Activated CD4-positive, alpha-beta T cell treated with anti-CD3 and anti-CD28 coated beads, Interleukin-2, amount 10 ng/mL, durations not matched to agents 24 days and 14 days (primary cell): ENCODE results near the gene LCE1B. TPM values are rescaled to one million over a fixed set of nuclear protein-coding genes. Genes with fewer than 3 reads are reported as not detected.

Experiments
- DNase-seq: peaks from one replicate; pipeline ENCODE4 v3.0.0; 2022
- H3K27ac Mint-ChIP-seq: one replicate; pipeline ENCODE4 v1.8.0; 2022; ENCODE audit warnings: mild to moderate bottlenecking, mixed read lengths
- H3K27me3 Mint-ChIP-seq: one replicate; pipeline ENCODE4 v1.8.0; 2022; ENCODE audit warnings: mixed read lengths
- H3K36me3 Mint-ChIP-seq: one replicate; pipeline ENCODE4 v1.8.0; 2022; ENCODE audit warnings: low read depth, mild to moderate bottlenecking, mixed read lengths
- H3K4me1 Mint-ChIP-seq: one replicate; pipeline ENCODE4 v1.8.0; 2021; ENCODE audit warnings: mixed read lengths
- H3K4me3 Mint-ChIP-seq: one replicate; pipeline ENCODE4 v1.8.0; 2022; ENCODE audit warnings: mild to moderate bottlenecking, moderate library complexity, mixed read lengths
- H3K9me3 Mint-ChIP-seq: one replicate; pipeline ENCODE4 v1.8.0; 2021; ENCODE audit warnings: mixed read lengths
- intact Hi-C: fragments of 100-400 bp; cut with micrococcal nuclease; formaldehyde crosslinking; loops from one replicate; pipeline ENCODE4 v1.15.1; 2023
- total RNA-seq: library from RNA; stranded (reverse); gene quantifications from 2 replicates; pipeline ENCODE4 v1.2.3, GENCODE V29; 2022

The LCE1B gene
- total RNA-seq = not detected in 2 replicates

DNA sequence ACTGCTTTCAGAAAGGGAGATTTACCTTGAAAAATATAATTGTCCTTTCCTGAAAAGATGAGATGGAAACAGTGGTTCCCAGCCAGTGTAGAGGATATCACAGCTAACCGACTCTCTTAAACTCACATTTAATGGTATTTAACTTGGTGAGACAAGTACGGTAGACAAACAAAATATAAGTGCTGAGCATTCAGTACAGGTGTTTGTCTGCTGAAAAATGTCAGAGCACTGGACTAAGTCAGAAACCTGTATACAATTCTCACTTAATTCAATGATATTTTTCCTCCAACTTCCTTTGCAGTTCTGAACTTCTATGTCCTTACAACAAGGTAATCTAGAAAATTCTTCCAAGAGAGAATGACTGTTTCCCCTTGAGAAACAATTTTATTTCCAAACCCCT, at the start of gene LCE1B:
LCE1B (plus strand) TSS at position 301 of the 400 bp plus-strand sequence. CDS start 476 bp downstream, outside the sequence.
- Mint-ChIP-seq H3K27me3 (peaks cover 3% of the 10 kb centered on the region), H3K27ac (no peak within 1 kb of the TSS), H3K4me3 (no peak within 1 kb of the TSS), H3K9me3 (no peaks in the 10 kb centered on the region), H3K36me3 (no peaks in the 10 kb centered on the region), H3K4me1 (no peaks in the 10 kb centered on the region)
- DNase-seq = no peak
- intact Hi-C loops = no loop called here

- Mint-ChIP-seq H3K9me3 (no peaks in the 10 kb centered on the region), H3K36me3 (no peaks in the 10 kb centered on the region), H3K27me3 (peaks cover 4% of the 10 kb centered on the region), H3K4me3 (no peak overlapping the region), H3K4me1 (no peaks in the 10 kb centered on the region), H3K27ac (no peak overlapping the region)
- peak; percentile 19 for DNase-seq
- intact Hi-C loops = no loop called here
Observed at GRCh38 chr1:152768847-152769533, 42.8 kb upstream of the LCE1B start.

DNA sequence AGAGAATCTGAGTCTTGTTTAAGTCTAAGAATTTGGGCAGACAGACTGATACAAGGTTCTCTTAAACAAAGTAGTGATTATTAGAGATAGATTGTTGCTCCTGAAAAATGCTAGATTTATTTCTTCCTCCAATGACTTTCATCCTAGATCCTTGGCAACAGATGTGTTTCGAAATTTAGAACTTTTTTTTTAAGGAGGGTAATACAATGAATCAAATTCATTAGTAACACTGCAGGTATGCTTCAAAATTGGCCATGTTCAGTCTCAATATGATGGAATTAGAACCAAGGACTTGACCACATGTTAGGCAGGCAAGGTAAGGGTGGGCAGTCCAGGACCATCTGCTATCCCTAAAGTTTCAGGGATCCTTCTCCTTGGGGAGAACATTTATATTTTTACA, 41.4 kb upstream of the LCE1B start:
- no peak for DNase-seq
- Mint-ChIP-seq H3K36me3 (no peaks in the 10 kb centered on the region), H3K9me3 (no peaks in the 10 kb centered on the region), H3K4me1 (no peaks in the 10 kb centered on the region), H3K4me3 (no peak overlapping the region), H3K27ac (no peak overlapping the region), H3K27me3 (peaks cover 4% of the 10 kb centered on the region)
- intact Hi-C loops = no loop called here

GRCh38 chr1:152774875-152775274, 36.9 kb upstream of the LCE1B start, which contains the start of gene LCE1F:
Gene LCE1F (plus strand): TSS chr1:152775140. CDS start chr1:152776372, 1,232 bp downstream.
- no peak within 1 kb of the TSS for H3K4me3 Mint-ChIP-seq
- intact Hi-C loops = no loop called here
- H3K9me3 Mint-ChIP-seq = no peaks in the 10 kb centered on the region
- peaks cover 3% of the 10 kb centered on the region for H3K27me3 Mint-ChIP-seq
- DNase-seq = no peak
- H3K36me3 Mint-ChIP-seq = no peaks in the 10 kb centered on the region
- no peaks in the 10 kb centered on the region for H3K4me1 Mint-ChIP-seq
- H3K27ac Mint-ChIP-seq = no peak within 1 kb of the TSS

DNA sequence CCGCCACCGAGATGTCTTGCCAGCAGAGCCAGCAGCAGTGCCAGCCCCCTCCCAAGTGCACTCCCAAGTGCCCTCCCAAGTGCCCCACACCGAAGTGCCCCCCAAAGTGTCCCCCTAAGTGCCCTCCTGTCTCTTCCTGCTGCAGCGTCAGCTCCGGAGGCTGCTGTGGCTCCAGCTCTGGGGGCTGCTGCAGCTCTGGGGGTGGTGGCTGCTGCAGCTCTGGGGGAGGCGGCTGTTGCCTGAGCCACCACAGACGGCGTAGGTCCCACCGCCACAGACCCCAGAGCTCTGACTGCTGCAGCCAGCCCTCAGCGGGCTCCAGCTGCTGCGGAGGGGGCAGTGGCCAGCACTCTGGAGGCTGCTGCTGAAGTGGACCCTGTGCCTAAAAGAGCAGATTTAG, 35.4 kb upstream of the LCE1B start:
- intact Hi-C loops = no loop called here
- Mint-ChIP-seq H3K9me3 (no peaks in the 10 kb centered on the region), H3K4me1 (no peaks in the 10 kb centered on the region), H3K27me3 (peaks cover 5% of the 10 kb centered on the region), H3K27ac (no peak overlapping the region), H3K4me3 (no peak overlapping the region), H3K36me3 (no peaks in the 10 kb centered on the region)
- DNase-seq = no peak

DNA sequence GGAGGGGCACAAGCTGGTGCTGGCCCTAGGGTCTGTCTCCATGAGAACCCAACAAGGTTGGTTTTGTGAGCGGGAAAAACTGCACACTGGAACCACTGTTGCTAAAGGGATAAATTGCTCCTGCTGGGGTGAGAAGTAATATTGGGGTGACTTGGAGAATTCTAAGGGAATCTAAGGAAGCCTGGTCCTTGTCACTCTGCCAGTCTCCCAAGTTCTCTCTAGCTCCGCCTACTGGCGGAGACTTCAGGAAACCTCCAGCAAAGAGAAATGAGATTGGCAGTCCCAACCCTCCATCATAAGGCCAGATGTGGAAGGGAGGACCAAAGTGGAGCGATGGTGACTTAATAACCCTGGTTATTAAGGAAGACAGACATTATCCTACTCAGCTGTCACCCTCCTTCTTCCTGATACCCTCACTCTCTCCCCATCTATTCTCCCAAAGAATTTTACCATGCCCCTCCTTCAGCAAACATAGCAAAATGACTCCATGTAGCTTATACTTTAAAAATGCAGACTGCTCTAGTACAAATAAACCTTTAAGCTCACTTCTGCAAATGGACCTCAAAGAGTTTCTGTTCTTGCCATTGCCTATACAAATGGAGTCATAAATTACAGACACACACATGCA, 34.1 kb upstream of the LCE1B start:
- Mint-ChIP-seq H3K27me3 (peaks cover 5% of the 10 kb centered on the region), H3K9me3 (no peaks in the 10 kb centered on the region), H3K4me1 (no peaks in the 10 kb centered on the region), H3K27ac (no peak overlapping the region), H3K36me3 (no peaks in the 10 kb centered on the region), H3K4me3 (no peak overlapping the region)
- intact Hi-C loops = no loop called here
- DNase-seq = no peak

- Mint-ChIP-seq H3K4me1 (no peaks in the 10 kb centered on the region), H3K4me3 (no peak overlapping the region), H3K9me3 (no peaks in the 10 kb centered on the region), H3K27me3 (peaks cover 9% of the 10 kb centered on the region), H3K27ac (no peak overlapping the region), H3K36me3 (no peaks in the 10 kb centered on the region)
- intact Hi-C loops = no loop called here
- DNase-seq = no peak
Observed at GRCh38 chr1:152783095-152783494, 28.7 kb upstream of the LCE1B start.

- intact Hi-C loops = no loop called here
- no peak within 1 kb of the TSS for H3K4me3 Mint-ChIP-seq
- no peaks in the 10 kb centered on the region for H3K4me1 Mint-ChIP-seq
Observed at GRCh38 chr1:152786077-152786476, 25.7 kb upstream of the LCE1B start, which contains the start of gene LCE1E. Gene LCE1E (plus strand): TSS chr1:152786257. CDS start chr1:152787300, 1,043 bp downstream.

GRCh38 chr1:152795686-152796085, 16.1 kb upstream of the LCE1B start:
- intact Hi-C loops = no loop called here

More at GRCh38 chr1:152786077-152786476, 25.7 kb upstream of the LCE1B start, which contains the start of gene LCE1E:
- Mint-ChIP-seq H3K27ac (no peak within 1 kb of the TSS), H3K36me3 (no peaks in the 10 kb centered on the region), H3K27me3 (peaks cover 5% of the 10 kb centered on the region), H3K9me3 (no peaks in the 10 kb centered on the region)
- DNase-seq = peak; percentile 45

DNA sequence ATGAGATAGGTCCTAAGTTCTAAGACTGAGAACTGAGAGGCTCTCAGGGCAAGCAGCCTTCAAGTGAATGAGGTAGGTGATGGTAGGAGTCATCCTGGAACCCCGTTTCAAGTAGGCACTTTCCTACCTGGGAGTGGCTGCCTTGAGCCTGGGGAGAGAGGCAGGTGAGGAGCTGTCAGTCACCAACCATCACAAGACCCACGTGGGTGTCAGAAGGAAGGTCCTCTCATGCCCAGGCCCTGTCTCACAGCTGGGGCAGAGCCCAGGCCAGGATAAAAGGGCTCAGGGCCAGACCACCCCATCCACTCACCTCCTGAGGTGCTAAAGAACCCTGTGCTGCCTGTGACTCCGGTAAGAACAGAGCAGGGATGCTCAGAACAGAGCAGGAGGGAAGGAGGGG, 15.3 kb upstream of the LCE1B start, which contains the start of gene LCE1D:
LCE1D (plus strand) TSS at position 301 of the 400 bp plus-strand sequence. CDS start 1,074 bp downstream, outside the sequence.
- no peaks in the 10 kb centered on the region for H3K36me3 Mint-ChIP-seq
- H3K4me1 Mint-ChIP-seq = no peaks in the 10 kb centered on the region
- H3K27ac Mint-ChIP-seq = no peak within 1 kb of the TSS
- intact Hi-C loops = no loop called here
- peaks cover 14% of the 10 kb centered on the region for H3K27me3 Mint-ChIP-seq
- H3K9me3 Mint-ChIP-seq = no peaks in the 10 kb centered on the region
- H3K4me3 Mint-ChIP-seq = no peak within 1 kb of the TSS
- no peak for DNase-seq

More at GRCh38 chr1:152795686-152796085, 16.1 kb upstream of the LCE1B start:
- DNase-seq = no peak
- Mint-ChIP-seq H3K4me1 (no peaks in the 10 kb centered on the region), H3K9me3 (no peaks in the 10 kb centered on the region), H3K27me3 (peaks cover 11% of the 10 kb centered on the region), H3K4me3 (no peak overlapping the region), H3K36me3 (no peaks in the 10 kb centered on the region), H3K27ac (no peak overlapping the region)

- H3K4me1 Mint-ChIP-seq = no peaks in the 10 kb centered on the region
- intact Hi-C loops = no loop called here
- H3K27ac Mint-ChIP-seq = no peak overlapping the region
- no peak overlapping the region for H3K4me3 Mint-ChIP-seq
- H3K27me3 Mint-ChIP-seq = peaks cover 20% of the 10 kb centered on the region
- no peaks in the 10 kb centered on the region for H3K36me3 Mint-ChIP-seq
- no peak for DNase-seq
- H3K9me3 Mint-ChIP-seq = no peaks in the 10 kb centered on the region
Observed at GRCh38 chr1:152801333-152801732, 10.4 kb upstream of the LCE1B start.

- Mint-ChIP-seq H3K4me1 (no peaks in the 10 kb centered on the region), H3K9me3 (no peaks in the 10 kb centered on the region), H3K27me3 (peaks cover 8% of the 10 kb centered on the region), H3K36me3 (no peaks in the 10 kb centered on the region), H3K27ac (no peak within 1 kb of the TSS), H3K4me3 (no peak within 1 kb of the TSS)
- DNase-seq = no peak
- intact Hi-C loops = no loop called here
Observed at GRCh38 chr1:152806576-152806975, 5.2 kb upstream of the LCE1B start, which contains the start of gene LCE1C. Gene LCE1C (minus strand): TSS chr1:152806651. CDS start chr1:152805478, 1,173 bp downstream.

DNA sequence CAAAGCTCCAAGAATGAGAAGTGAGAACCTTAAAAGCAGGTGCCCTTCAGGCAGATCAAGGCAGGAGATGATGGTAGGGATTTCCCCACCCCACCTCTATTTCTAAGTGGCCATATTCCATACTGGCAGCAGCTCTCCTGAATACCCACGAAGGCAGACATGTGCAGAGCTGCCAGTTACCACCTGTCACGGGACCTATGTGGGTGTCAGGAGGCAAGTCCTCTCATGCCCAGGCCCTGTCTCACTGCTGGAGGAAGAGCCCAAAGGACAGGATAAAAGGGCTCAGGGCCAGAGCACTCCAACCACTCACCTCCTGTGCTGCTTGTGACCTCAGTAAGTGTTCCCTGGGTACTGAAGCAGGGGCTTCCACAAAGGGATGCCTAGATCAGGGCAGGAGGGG, 721 bp upstream of the LCE1B start:
- Mint-ChIP-seq H3K9me3 (no peaks in the 10 kb centered on the region), H3K4me3 (no peak overlapping the region), H3K27ac (no peak overlapping the region), H3K27me3 (peaks cover 3% of the 10 kb centered on the region), H3K4me1 (no peaks in the 10 kb centered on the region), H3K36me3 (no peaks in the 10 kb centered on the region)
- intact Hi-C loops = no loop called here
- DNase-seq = no peak

DNA sequence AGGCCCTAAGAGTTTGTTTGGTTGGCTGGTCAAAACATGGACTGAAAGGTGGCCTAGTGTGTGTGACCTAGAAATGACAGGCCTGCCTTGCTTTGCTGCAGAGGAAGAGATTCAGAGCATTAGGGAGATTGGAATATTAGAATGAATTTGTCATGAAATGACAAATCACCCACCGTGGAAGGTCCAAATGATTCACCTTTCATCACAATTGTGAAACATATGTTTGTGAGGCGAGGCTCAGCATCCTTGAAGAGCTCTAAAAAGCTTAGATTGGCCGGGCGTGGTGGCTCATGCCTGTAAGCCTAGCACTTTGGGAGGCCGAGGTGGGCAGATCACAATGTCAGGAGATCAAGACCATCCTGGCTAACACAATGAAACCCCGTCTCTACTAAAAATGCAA, 5.5 kb downstream of the LCE1B start:
- Mint-ChIP-seq H3K27me3 (peaks cover 5% of the 10 kb centered on the region), H3K4me3 (no peak overlapping the region)
- intact Hi-C loops = no loop called here

More for the DNA sequence above, 5.5 kb downstream of the LCE1B start:
- Mint-ChIP-seq H3K9me3 (no peaks in the 10 kb centered on the region), H3K27ac (no peak overlapping the region), H3K36me3 (no peaks in the 10 kb centered on the region), H3K4me1 (no peaks in the 10 kb centered on the region)
- no peak for DNase-seq
